Spleen (tissue), 11 donors: ENCODE measurements around the gene ZBTB44. TPM values are rescaled to one million over a fixed set of nuclear protein-coding genes. Genes with fewer than 3 reads are reported as not detected.

Experiments
- DNase-seq: peaks from one replicate; pipeline ENCODE4 v3.0.0-alpha.2; 2020
- H3K27ac ChIP-seq, 8 donors: fragments of 200-600 bp; sonication (generic) in 7 of 8; 1 replicate in 4 of 8; 2 replicates in 4 of 8; pipeline versions ENCODE4 v1.5.0 to v1.8.0; 2016 to 2021; ENCODE audit warnings: inconsistent platforms in 4 of 8, mild to moderate bottlenecking in 4 of 8, moderate library complexity in 1 of 8
- H3K27me3 ChIP-seq, 7 donors: fragments of 200-600 bp; sonication (generic) in 6 of 7; replicated peaks in 1 of 7; 1 replicate in 4 of 7; 2 replicates in 3 of 7; pipeline versions ENCODE4 v1.5.0 to v1.8.0; 2016 to 2021; ENCODE audit warnings: inconsistent platforms in 3 of 7, mild to moderate bottlenecking in 1 of 7
- H3K36me3 ChIP-seq, 6 donors: fragments of 200-600 bp; sonication (generic) in 5 of 6; 1 replicate in 4 of 6; 2 replicates in 2 of 6; pipeline versions ENCODE4 v1.5.0 to v1.8.0; 2016 to 2021; ENCODE audit warnings: inconsistent platforms in 2 of 6
- H3K4me1 ChIP-seq, 6 donors: fragments of 200-600 bp; sonication (generic) in 5 of 6; 1 replicate in 3 of 6; 2 replicates in 3 of 6; pipeline versions ENCODE4 v1.5.0 to v1.8.0; 2016 to 2021; ENCODE audit warnings: inconsistent platforms in 3 of 6
- H3K4me3 ChIP-seq, 8 donors: fragments of 200-600 bp; sonication (generic) in 7 of 8; 1 replicate in 4 of 8; 2 replicates in 4 of 8; pipeline versions ENCODE4 v1.5.0 to v1.8.0; 2016 to 2021; ENCODE audit warnings: inconsistent platforms in 4 of 8, mild to moderate bottlenecking in 4 of 8, moderate library complexity in 2 of 8
- H3K9me3 ChIP-seq, 8 donors: fragments of 200-600 bp; sonication (generic) in 7 of 8; 1 replicate in 4 of 8; 2 replicates in 4 of 8; pipeline versions ENCODE4 v1.5.0 to v1.8.0; 2016 to 2021; ENCODE audit warnings: inconsistent platforms in 4 of 8
- CTCF ChIP-seq, 11 experiments: fragments of 200-600 bp in 7 of 11; fragments of 450-650 bp in 4 of 11; sonication (generic) in 4 of 11; IDR thresholded peaks in 8 of 11; conservative IDR thresholded peaks in 3 of 11; 1 replicate in 7 of 11; 2 replicates in 4 of 11; pipeline versions ENCODE4 v1.4.0 to v1.8.0; 2016 to 2021; ENCODE audit warnings: antibody characterized with exemption in 11 of 11, inconsistent platforms in 4 of 11, mild to moderate bottlenecking in 1 of 11
- POLR2A ChIP-seq, 3 donors: fragments of 450-650 bp; IDR thresholded peaks; one replicate each; pipeline ENCODE4 v1.5.1; 2017; ENCODE audit warnings: antibody characterized with exemption in 3 of 3, mild to moderate bottlenecking in 1 of 3
- POLR2AphosphoS5 ChIP-seq, 3 donors: sonication (generic); formaldehyde crosslinking; IDR thresholded peaks; one replicate each; pipeline ENCODE4 v1.5.1; 2017; ENCODE audit warnings: antibody characterized with exemption in 3 of 3
- WGBS, 5 donors: extraction: QIAGEN DNeasy Blood & Tissue Kit in 3 of 5; methylation state at CpG; one replicate each; pipeline versions ENCODE4 v1.1.5 to v1.1.7; 2013 to 2018; 5-methylcytosine and 5-hydroxymethylcytosine counted together
- intact Hi-C: fragments of 100-400 bp; cut with DNase I; formaldehyde crosslinking; loops from one replicate; pipeline ENCODE4 v1.15.0; 2023; ENCODE audit warnings: low total_unique reads
- polyA plus RNA-seq, 3 donors: library from polyadenylated mRNA; stranded (reverse); fragments of 200-250 nt; gene quantifications; one replicate each; pipeline ENCODE4 v1.2.1, GENCODE V29; 2013
- total RNA-seq, 7 donors: library from RNA; depleted of rRNA in 3 of 7; stranded (reverse); fragments of >200 nt in 3 of 7; fragmentation: NEBNext Ultra II Directional in 4 of 7; extraction: Animal tissue kit (Norgen Biotek cat#: 25700) in 4 of 7; gene quantifications; one replicate each; pipeline versions ENCODE4 v1.1.0 to v1.2.1, GENCODE V29; 2016 to 2021
- donor health status: healthy with polysubstance abuse.
- donor health status: DM: no; HTN: no; CAD: no; lungs with moderate emphysema.
- donor health status: DM: no; HTN: no; CAD: no.
- donor health status: Bipolar disorder and iron deficiency.
- donor health status: healthy.
- donor health status: DM: no; HTN: no; CAD: no.
- donor health status: DM: yes; HTN: yes; CAD: no.

Gene ZBTB44
- total and polyA plus RNA-seq, 10 donors = 12.4 to 79.6 (median 53.1) TPM

DNA sequence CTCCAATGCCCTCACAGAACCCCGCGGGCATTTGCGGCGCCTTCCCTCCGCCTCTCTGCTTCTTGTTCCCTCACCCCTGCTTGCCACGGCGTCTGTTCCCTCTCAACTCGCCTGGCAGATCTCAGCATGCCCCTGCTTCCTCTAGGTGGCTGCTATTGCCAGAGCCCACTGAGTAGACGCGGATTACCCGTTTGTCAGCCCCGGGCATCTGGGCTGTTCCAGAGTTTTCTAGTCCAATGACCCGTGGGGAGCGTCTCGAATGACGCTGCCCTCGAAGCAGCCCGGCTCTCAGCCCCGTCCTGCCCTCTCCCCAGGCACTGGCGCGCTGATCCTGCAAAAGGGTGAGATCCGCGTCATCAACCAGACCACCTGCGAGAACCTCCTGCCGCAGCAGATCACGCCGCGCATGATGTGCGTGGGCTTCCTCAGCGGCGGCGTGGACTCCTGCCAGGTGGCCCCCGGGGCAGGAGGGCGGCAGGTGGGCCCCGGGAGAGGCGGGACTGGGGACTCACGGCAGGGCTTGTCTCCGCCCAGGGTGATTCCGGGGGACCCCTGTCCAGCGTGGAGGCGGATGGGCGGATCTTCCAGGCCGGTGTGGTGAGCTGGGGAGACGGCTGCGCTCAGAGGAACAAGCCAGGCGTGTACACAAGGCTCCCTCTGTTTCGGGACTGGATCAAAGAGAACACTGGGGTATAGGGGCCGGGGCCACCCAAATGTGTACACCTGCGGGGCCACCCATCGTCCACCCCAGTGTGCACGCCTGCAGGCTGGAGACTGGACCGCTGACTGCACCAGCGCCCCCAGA lies 105.4 kb downstream of the ZBTB44 start:
- H3K4me1 ChIP-seq = peaks cover 0 to 9% (median 8%) of the 10 kb centered on the region in 6 donors
- H3K27me3 ChIP-seq = peaks cover 0 to 11% (median 0%) of the 10 kb centered on the region in 7 donors
- no peak for DNase-seq
- 89 to 95% (median 90%) methylated on average over 46 to 53 of the region's 53 CpGs for WGBS, 5 donors
- no peak overlapping the region for H3K4me3 ChIP-seq
- intact Hi-C loops = no loop called here
- peaks cover 0 to 23% (median 0%) of the 10 kb centered on the region in 6 donors for H3K36me3 ChIP-seq
- no peaks in the 10 kb centered on the region for H3K9me3 ChIP-seq
- no peak overlapping the region for H3K27ac ChIP-seq
- TF ChIP-seq CTCF (IDR thresholded peaks at IDR 0.05 in 8 of 11, conservative IDR thresholded peaks at IDR 0.05 in 3 of 11) = no peak
- TF ChIP-seq POLR2AphosphoS5 (IDR thresholded peaks at IDR 0.05) = no peak
- no peak for TF ChIP-seq POLR2A (IDR thresholded peaks at IDR 0.05)

- intact Hi-C loops = no loop called here
- peak; percentile 77 for DNase-seq
Measured at GRCh38 chr11:130208241-130209127, 106.2 kb downstream of the ZBTB44 start.

GRCh38 chr11:130206141-130206540 lies 108.6 kb downstream of the ZBTB44 start:
- WGBS, 5 donors = 83 to 92% (median 85%) methylated on average over 18 to 22 of the region's 22 CpGs
- Histone ChIP-seq H3K9me3 (no peaks in the 10 kb centered on the region), H3K36me3 (peaks cover 0 to 23% (median 0%) of the 10 kb centered on the region in 6 donors), H3K27me3 (no peaks in the 10 kb centered on the region), H3K4me1 (peaks cover 0 to 21% (median 14%) of the 10 kb centered on the region in 6 donors), H3K27ac (no peak overlapping the region), H3K4me3 (no peak overlapping the region)
- intact Hi-C loops = no loop called here
- TF ChIP-seq POLR2A (IDR thresholded peaks at IDR 0.05) = no peak
- TF ChIP-seq CTCF (IDR thresholded peaks at IDR 0.05 in 8 of 11, conservative IDR thresholded peaks at IDR 0.05 in 3 of 11) = no peak
- TF ChIP-seq POLR2AphosphoS5 (IDR thresholded peaks at IDR 0.05) = no peak
- DNase-seq = peak; percentile 60

More at GRCh38 chr11:130208241-130209127, 106.2 kb downstream of the ZBTB44 start:
- Histone ChIP-seq H3K4me3 (no peak overlapping the region), H3K4me1 (peaks cover 0 to 11% (median 8%) of the 10 kb centered on the region in 6 donors), H3K9me3 (no peaks in the 10 kb centered on the region), H3K27me3 (peaks cover 0 to 11% (median 0%) of the 10 kb centered on the region in 7 donors), H3K36me3 (peaks cover 0 to 23% (median 0%) of the 10 kb centered on the region in 6 donors), H3K27ac (no peak overlapping the region)
- TF ChIP-seq POLR2AphosphoS5 (IDR thresholded peaks at IDR 0.05) = no peak
- no peak for TF ChIP-seq CTCF (IDR thresholded peaks at IDR 0.05 in 8 of 11, conservative IDR thresholded peaks at IDR 0.05 in 3 of 11)
- TF ChIP-seq POLR2A (IDR thresholded peaks at IDR 0.05) = no peak
- 88 to 94% (median 90%) methylated on average over 44 to 45 of the region's 45 CpGs for WGBS, 5 donors
